Uterus (tissue), 2 donors: Measurements from ENCODE around the gene NOS1.

Source experiments
- POLR2A ChIP-seq, 2 donors: fragments of 450-650 bp; IDR thresholded peaks; one replicate each; pipeline ENCODE4 v1.6.1; 2016; ENCODE audit warnings: antibody characterized with exemption in 2 of 2, mild to moderate bottlenecking in 1 of 2, moderate library complexity in 1 of 2
- TF ChIP-seq, protein P1 (sequence below), 4 experiments: fragments of 200-600 bp in 2 of 4; fragments of 450-650 bp in 2 of 4; sonication (generic) in 2 of 4; IDR thresholded peaks; one replicate each; pipeline ENCODE4 v1.5.1; 2016 to 2019; ENCODE audit warnings: antibody characterized with exemption in 4 of 4, mild to moderate bottlenecking in 2 of 4, moderate library complexity in 1 of 4

DNA sequence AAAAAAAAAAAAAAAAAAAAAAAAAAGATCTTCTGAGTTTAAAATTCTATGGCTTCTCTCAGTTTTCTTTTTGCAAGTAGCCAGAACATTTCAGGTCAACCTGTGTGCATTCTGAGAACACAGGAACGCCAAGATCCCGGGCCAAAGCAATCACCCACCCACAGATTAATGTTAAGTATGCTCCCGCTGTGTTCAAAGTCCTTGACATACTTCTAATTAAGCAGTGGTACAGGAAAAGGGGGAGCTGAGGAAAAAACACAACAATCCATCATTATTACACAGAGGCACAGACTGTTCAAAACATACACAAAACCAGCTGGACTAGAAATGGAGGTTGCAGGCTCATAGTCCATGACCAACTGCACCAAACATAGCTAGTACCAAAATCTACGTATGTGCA is 174.0 kb downstream of the NOS1 start:
- TF ChIP-seq, protein P1, sequence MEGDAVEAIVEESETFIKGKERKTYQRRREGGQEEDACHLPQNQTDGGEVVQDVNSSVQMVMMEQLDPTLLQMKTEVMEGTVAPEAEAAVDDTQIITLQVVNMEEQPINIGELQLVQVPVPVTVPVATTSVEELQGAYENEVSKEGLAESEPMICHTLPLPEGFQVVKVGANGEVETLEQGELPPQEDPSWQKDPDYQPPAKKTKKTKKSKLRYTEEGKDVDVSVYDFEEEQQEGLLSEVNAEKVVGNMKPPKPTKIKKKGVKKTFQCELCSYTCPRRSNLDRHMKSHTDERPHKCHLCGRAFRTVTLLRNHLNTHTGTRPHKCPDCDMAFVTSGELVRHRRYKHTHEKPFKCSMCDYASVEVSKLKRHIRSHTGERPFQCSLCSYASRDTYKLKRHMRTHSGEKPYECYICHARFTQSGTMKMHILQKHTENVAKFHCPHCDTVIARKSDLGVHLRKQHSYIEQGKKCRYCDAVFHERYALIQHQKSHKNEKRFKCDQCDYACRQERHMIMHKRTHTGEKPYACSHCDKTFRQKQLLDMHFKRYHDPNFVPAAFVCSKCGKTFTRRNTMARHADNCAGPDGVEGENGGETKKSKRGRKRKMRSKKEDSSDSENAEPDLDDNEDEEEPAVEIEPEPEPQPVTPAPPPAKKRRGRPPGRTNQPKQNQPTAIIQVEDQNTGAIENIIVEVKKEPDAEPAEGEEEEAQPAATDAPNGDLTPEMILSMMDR (IDR thresholded peaks at IDR 0.05), result no peak
- TF ChIP-seq POLR2A (IDR thresholded peaks at IDR 0.05), result no peak
